ENCODE measurements around the gene NOG. TPM values are rescaled to one million over a fixed set of nuclear protein-coding genes. Genes with fewer than 3 reads are reported as not detected.

Gene NOG
- total and polyA plus RNA-seq, 9 of the 15 experiments (the other 6 are each of a cell fraction or from before 2014, with no cell fraction given) = not detected

DNA sequence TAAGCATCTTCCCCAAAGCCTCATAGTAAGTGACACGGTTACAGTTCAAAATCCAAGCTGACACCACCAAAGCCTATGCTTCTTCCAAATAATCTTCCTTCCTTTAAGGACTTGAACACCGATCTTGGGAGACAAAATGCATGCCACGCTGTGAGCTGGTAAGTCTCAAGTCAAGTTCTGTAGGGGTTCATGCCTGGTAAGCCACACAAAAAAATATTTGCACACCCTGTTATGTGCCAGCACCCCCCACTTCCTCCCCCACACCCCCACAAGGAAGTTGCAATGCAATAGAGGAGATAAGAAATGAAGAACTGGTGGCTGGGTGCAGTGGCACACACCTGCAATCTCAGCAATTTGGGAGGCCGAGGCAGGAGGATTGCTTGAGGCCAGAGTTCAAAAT is 5.6 kb downstream of the NOG start:
- DNase-seq (ENCODE audit: extremely low read depth in 1 of 4, low spot score in 3 of 4) (no peak), FAIRE-seq (no peak), ATAC-seq (no peak)
- no peaks in the 10 kb centered on the region for H3K9me1 ChIP-seq (ENCODE audit: control insufficient read depth, insufficient read depth, low read length)
- no peak overlapping the region for H2AFZ ChIP-seq (ENCODE audit: low read depth, low read length)
- ChIA-PET POLR2A (no interaction called here), CTCF (ENCODE audit: low intra/inter-chr PET ratio) (no interaction called here)
- H3K27me3 ChIP-seq (ENCODE audit: control insufficient read depth in 2 of 2, insufficient read depth in 2 of 2, low read length in 2 of 2) = peaks cover 18 to 20% of the 10 kb centered on the region in 2 experiments
- no peak overlapping the region for H3K4me3 ChIP-seq
- no peak overlapping the region for H3K27ac ChIP-seq (ENCODE audit: extremely low read depth, low read depth, low read length)
- H4K20me1 ChIP-seq (replicated peaks; ENCODE audit: control insufficient read depth, insufficient read depth, low read length) = no peaks in the 10 kb centered on the region
- intact Hi-C loops (cut with micrococcal nuclease) = loop anchor here (10.0 kb wide), 2 partner anchors 76 to 346 kb away; no protein-coding TSS in a partner anchor
- H3K4me2 ChIP-seq (ENCODE audit: insufficient read depth, low read length) = no peak overlapping the region
- no peaks in the 10 kb centered on the region for H3K36me3 ChIP-seq (ENCODE audit: control insufficient read depth, insufficient read depth, low read length)
- 3% methylated on average over 4 of the region's 4 CpGs for WGBS (ENCODE audit: insufficient coverage, low coverage, missing lambda C conversion rate)
- no peaks in the 10 kb centered on the region for H3K79me2 ChIP-seq (ENCODE audit: control insufficient read depth, insufficient read depth, low read length)
- no peak overlapping the region for H3K9ac ChIP-seq (ENCODE audit: insufficient read depth in 1 of 2, low read depth in 2 of 2, low read length in 2 of 2)
- no peaks in the 10 kb centered on the region for H3K9me3 ChIP-seq (replicated peaks; ENCODE audit: control insufficient read depth, insufficient read depth, low read depth, low read length)
- no TSS peak for BruUV-seq (replicated peaks)
- in situ Hi-C loops (cut with MboI) = no loop called here
- H3K4me1 ChIP-seq (replicated peaks in 1 of 2; ENCODE audit: control insufficient read depth in 2 of 2, insufficient read depth in 2 of 2, low read length in 2 of 2) = peaks cover 0 to 7% of the 10 kb centered on the region in 2 experiments; a peak in 2 of 5 replicates
- TF ChIP-seq PRDM10 (IDR thresholded peaks at IDR 0.05; ENCODE audit: partially characterized antibody) (no peak), ZBTB5 (IDR thresholded peaks at IDR 0.05) (no peak), PHF20 (IDR thresholded peaks at IDR 0.05; ENCODE audit: partially characterized antibody) (no peak), ARID2 (IDR thresholded peaks at IDR 0.05) (no peak), JUNB (CRISPR knock-in tag; conservative IDR thresholded peaks at IDR 0.05) (no peak), DEAF1 (CRISPR knock-in tag; IDR thresholded peaks at IDR 0.05) (no peak), PHB2 (IDR thresholded peaks at IDR 0.05; ENCODE audit: low read depth) (no peak), TCF7L2 (IDR thresholded peaks at IDR 0.05; ENCODE audit: low read depth, low read length) (no peak), ZNF232 (CRISPR knock-in tag; IDR thresholded peaks at IDR 0.05) (no peak), FIP1L1 (IDR thresholded peaks at IDR 0.05; ENCODE audit: low read depth, low read length, poor library complexity, severe bottlenecking) (no peak), TSHZ1 (CRISPR knock-in tag; IDR thresholded peaks at IDR 0.05) (no peak), FOXM1 (IDR thresholded peaks at IDR 0.05; ENCODE audit: low read depth) (no peak), FOXM1 (CRISPR knock-in tag; IDR thresholded peaks at IDR 0.05; ENCODE audit: low read depth) (no peak)

Data from K562 (cell line).